ENCODE measurements around the gene WDR62.

The WDR62 gene

DNA sequence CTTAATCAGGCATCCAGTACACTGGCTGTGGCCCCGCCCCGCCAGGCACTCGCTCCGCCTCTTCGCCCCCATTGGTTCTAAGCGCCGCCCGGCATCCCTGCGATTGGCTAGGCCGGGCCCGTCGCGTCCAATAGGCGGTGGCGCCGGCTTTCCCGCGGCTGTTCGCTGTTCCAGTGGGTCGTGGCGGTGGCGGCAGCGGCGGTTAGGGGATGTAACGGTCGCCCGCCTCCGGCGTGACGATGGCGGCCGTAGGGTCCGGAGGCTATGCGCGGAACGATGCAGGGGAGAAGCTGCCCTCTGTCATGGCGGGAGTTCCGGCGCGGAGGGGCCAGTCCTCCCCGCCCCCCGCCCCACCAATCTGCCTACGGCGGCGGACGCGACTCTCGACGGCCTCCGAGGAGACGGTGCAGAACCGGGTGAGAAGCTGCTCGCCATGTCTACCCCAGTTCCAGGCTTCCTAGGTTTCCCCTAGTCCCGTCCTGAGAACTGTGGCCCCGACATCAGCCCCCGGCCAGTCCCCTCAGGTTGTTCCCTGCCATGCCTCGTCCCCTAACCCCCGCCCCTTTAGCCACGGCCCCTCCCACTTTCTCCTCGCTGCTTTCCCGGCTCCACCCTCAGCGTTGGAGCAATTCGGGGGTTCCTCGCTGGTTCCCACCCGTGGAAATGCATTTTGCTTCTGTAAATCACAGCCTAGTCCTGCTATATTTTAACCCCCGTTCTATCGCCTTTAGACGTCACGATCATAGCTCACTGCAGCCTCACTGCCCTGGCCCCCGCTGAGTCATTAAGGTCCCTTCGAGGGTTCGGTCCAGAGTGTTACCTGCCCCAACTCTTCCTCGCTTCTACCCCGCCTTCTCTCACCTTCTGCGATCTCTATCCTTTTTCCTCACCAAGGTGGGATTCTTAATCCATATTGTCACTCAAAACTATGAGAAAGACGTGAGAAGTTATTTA is at the start of gene WDR62:
WDR62 (plus strand) TSS at position 165 of the 954 bp plus-strand sequence; CDS start at position 240, 75 bp downstream.
- peak; percentile 91 for ATAC-seq
- H3K9me3 Mint-ChIP-seq, result no peaks in the 10 kb centered on the region
- peak within 1 kb of the TSS; percentile 95 for H3K4me3 Mint-ChIP-seq
- H3K4me1 Mint-ChIP-seq, result peaks cover 13% of the 10 kb centered on the region
- H3K36me3 Mint-ChIP-seq, result no peaks in the 10 kb centered on the region
- peak within 1 kb of the TSS; percentile 85 for H3K27ac Mint-ChIP-seq
- no peaks in the 10 kb centered on the region for H3K27me3 Mint-ChIP-seq

DNA sequence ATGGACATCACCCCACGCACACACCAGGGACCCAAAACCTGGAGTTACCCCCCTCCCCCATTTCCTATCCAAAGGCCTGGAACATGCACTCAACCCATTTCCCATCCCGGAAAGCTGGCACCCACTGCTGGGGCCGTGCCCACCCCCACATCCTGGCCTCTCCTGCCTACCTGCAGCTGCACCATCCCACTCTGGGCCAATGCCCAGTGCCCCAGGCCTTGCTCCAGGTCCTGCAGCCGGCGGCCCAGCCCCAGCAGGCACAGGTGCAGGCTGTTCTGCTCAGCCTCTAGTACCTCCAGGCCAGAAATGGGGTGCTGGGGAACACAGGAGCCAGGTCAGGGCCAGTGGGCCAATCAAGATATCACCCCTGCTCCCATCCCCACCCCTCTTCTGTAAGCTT is 47.7 kb upstream of the WDR62 start:
- peaks cover 21% of the 10 kb centered on the region for H3K36me3 Mint-ChIP-seq
- no peak overlapping the region for H3K4me3 Mint-ChIP-seq
- H3K9me3 Mint-ChIP-seq, result no peaks in the 10 kb centered on the region
- no peak for ATAC-seq
- no peak overlapping the region for H3K27ac Mint-ChIP-seq
- peaks cover 23% of the 10 kb centered on the region for H3K4me1 Mint-ChIP-seq
- no peaks in the 10 kb centered on the region for H3K27me3 Mint-ChIP-seq

DNA sequence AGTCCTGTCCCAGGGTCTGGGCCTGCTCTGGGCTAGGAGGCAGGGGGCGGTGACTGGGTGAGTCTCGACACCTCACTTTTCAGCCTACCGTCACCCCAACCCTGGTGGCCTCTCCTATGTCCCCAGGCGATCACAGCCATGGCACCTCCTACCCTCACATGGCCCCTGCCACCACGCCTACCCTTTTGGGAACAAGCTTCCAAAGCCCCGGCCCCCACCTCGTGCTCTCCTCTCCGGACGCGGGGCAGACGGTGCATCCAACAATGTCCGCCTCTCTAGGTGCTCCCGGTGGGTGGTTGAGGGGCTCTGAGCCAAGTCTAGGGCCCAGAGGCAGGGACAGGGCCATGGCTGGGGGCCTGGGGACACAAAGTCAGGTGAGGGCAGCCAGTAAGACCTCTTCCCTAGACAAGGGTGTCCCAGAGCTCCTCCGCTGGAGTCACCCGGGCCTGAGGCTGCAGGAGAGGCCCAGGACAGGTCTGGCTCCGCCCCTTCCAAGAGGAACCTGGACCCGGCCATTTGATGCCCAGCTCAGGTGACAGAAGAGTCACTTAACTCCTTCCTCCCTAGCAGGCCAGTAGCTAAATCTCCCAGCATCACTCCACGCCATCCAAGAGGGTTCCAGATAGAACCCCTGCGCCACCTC is 46.2 kb upstream of the WDR62 start, which contains the start of gene SYNE4:
SYNE4 (minus strand) TSS at position 478 of the 643 bp plus-strand sequence; CDS start at position 346, 132 bp downstream.
- Mint-ChIP-seq H3K27me3 (no peaks in the 10 kb centered on the region), H3K27ac (peak within 1 kb of the TSS; percentile 33), H3K4me3 (peak within 1 kb of the TSS; percentile 50), H3K36me3 (peaks cover 17% of the 10 kb centered on the region), H3K4me1 (peaks cover 28% of the 10 kb centered on the region), H3K9me3 (no peaks in the 10 kb centered on the region)
- no peak for ATAC-seq

DNA sequence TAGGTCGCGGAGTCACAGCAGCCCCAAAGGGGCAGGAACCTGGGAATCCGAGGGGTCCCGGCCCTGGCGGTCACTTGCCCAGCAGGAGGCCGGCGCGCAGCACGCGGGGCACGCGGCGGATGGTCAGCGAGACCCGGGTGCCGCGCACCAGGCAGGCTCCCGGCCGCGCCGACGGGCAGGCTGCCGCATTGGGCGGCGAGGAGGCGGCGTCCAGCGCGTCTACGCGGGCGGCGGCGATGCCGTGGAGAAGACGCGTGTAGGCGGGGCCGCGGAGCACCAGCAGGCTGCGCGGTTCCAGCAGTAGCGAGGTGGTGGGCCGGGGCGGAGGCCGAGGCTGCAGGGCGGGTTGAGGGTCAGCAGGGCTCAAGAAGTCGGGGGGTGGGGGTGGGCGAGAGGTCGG is 45.5 kb upstream of the WDR62 start:
- Mint-ChIP-seq H3K27ac (peak overlapping the region; percentile 33), H3K4me3 (peak overlapping the region; percentile 48), H3K27me3 (no peaks in the 10 kb centered on the region), H3K36me3 (peaks cover 16% of the 10 kb centered on the region), H3K9me3 (no peaks in the 10 kb centered on the region), H3K4me1 (peaks cover 36% of the 10 kb centered on the region)
- ATAC-seq, result peak; percentile 43

DNA sequence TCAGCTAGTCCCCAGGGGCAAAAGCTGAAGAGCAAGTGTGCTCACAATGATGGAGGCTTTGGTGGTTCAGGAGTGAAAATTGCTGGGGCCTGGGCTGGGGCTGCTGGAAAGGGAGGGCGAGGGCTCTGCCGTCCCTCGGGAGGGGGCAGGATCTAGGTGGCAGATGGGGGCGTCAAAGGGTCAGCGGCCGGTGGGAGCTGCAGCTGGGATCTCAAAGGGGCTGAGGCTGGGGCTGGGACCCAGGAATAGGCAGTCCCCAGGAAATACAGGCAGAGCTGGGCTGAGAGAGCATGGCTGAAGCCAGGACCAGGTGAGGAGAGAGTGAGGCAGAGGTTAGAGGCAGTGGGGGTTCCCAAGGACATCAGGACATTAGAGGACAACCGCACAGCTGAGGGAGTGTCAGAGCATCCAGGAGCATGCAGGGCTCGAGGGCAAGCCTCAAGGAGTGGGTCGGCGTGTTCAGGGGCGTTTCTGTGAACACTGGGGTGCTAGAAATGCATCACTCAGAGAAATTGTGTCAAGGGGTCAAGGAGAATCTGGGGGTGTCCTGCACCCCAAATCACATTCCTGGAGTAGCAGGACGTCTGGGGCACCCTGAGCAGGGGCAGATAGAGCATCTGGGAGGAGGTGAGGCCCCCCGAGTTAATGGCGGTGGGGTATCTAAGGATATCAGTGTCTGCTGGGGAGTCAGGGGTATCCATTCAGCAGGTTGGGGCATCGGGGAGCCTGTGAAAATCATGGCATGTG is 44.9 kb upstream of the WDR62 start:
- Mint-ChIP-seq H3K4me1 (peaks cover 42% of the 10 kb centered on the region), H3K9me3 (no peaks in the 10 kb centered on the region), H3K36me3 (peaks cover 12% of the 10 kb centered on the region), H3K27ac (no peak overlapping the region), H3K27me3 (no peaks in the 10 kb centered on the region), H3K4me3 (peak overlapping the region; percentile 48)
- ATAC-seq, result no peak

DNA sequence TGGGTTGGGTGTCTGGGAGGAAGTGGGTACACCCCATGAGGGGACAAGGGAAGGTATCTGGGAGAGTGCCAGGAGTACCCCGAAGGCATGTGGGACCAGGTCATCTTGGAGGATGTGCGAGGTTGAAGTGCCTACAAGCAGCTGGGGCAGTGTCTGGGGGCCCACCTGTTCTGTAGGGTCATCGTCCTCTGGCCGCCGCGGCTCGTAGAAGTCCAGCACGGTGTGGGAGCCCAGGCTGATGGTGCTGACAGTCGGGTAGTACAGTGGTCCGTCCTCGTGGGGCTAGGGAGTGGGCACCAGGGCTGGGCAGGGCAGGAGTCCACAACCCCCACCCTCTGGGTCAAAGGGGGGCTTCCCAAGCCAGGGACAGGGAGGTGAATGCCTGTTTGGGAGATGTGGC is 44.3 kb upstream of the WDR62 start:
- H3K9me3 Mint-ChIP-seq, result no peaks in the 10 kb centered on the region
- H3K27ac Mint-ChIP-seq, result no peak overlapping the region
- ATAC-seq, result no peak
- H3K27me3 Mint-ChIP-seq, result no peaks in the 10 kb centered on the region
- H3K4me3 Mint-ChIP-seq, result no peak overlapping the region
- peaks cover 48% of the 10 kb centered on the region for H3K4me1 Mint-ChIP-seq
- H3K36me3 Mint-ChIP-seq, result peaks cover 12% of the 10 kb centered on the region

DNA sequence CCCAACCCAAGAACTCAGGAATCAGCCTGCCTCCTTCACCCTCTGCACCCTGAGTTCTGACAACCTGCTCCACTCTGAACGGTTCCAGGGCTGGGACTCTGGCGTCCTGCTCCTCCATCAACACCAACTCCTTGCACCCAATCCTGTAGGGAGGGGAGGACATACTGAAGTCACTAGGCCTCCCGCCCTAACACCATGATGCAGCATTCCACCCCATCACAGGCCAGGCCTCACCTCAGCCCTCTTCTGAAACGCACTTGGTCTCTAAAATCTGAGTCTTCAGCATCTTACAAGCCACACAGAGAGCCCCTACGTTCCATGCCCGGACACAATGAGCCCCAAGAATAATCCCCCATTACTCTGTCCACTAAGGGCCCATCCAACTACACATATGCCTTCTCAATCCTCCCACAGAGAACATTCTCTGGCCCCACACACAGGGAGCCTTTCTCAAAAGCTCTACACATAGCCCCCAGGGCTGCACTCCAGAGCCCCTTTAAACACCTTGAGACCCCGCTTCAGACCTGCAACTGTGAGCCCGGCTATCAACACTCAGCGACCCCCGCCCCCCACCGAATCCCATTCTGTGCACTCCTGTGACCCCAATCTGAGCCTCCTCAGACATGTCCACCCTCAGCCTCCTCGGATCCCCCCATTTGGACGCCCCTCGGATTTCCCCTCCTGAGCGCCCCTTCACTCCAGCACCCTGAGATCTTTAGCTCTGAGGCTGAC is 41.3 kb upstream of the WDR62 start:
- Mint-ChIP-seq H3K4me3 (peak overlapping the region; percentile 96), H3K27ac (peak overlapping the region; percentile 94), H3K4me1 (peaks cover 51% of the 10 kb centered on the region), H3K27me3 (no peaks in the 10 kb centered on the region), H3K36me3 (peaks cover 18% of the 10 kb centered on the region), H3K9me3 (no peaks in the 10 kb centered on the region)
- no peak for ATAC-seq

DNA sequence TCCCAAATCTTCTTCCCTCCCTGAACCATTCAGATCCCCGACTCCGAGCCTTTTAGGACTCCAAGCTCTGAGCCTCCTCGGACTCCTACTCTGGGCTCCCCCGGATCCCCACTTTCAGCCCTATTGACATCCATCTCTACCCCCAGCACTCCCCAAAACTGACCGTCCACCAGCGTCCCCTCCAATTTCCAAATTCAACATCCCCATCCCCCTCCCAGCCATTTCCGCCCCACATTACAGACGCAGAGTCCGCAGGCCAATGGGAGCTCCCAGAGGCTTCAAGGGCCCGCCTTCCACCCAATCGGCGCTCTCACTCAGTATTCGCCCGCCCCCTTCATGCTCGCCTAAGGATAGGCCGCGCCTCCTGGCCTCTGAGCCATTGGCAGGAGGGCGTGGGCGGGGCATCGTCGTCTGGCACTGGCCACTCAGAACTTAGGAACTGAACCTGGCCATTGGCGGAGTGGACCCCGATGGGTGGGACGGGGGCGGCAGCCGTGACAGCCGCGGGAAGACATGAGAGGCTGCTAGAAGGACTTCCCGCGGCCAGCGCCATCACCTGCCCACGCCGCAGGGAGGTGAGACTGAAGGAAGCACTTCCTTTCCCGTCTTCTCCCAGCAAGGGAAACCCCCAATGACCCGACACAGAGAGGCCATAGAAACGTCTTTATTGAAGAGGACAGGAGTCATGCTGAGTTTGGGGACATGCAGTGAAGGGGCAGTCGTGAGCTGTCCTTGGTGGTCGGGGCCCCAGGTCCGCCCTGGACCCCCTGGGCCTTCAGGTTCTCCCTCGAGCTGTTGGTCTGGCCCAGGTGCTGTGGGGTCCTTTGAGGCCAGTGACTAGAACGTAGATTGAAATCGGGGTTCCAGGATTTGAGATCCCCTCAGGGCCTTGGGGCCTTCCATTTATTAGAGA is 40.4 kb upstream of the WDR62 start, which contains the start of gene ALKBH6:
ALKBH6 (minus strand) TSS at position 202 of the 913 bp plus-strand sequence. CDS start 816 bp downstream, outside the sequence.
- H3K9me3 Mint-ChIP-seq, result no peaks in the 10 kb centered on the region
- H3K36me3 Mint-ChIP-seq, result peaks cover 18% of the 10 kb centered on the region
- no peaks in the 10 kb centered on the region for H3K27me3 Mint-ChIP-seq
- peak within 1 kb of the TSS; percentile 94 for H3K27ac Mint-ChIP-seq
- peaks cover 43% of the 10 kb centered on the region for H3K4me1 Mint-ChIP-seq
- peak; percentile 98 for ATAC-seq
- peak within 1 kb of the TSS; percentile 96 for H3K4me3 Mint-ChIP-seq

DNA sequence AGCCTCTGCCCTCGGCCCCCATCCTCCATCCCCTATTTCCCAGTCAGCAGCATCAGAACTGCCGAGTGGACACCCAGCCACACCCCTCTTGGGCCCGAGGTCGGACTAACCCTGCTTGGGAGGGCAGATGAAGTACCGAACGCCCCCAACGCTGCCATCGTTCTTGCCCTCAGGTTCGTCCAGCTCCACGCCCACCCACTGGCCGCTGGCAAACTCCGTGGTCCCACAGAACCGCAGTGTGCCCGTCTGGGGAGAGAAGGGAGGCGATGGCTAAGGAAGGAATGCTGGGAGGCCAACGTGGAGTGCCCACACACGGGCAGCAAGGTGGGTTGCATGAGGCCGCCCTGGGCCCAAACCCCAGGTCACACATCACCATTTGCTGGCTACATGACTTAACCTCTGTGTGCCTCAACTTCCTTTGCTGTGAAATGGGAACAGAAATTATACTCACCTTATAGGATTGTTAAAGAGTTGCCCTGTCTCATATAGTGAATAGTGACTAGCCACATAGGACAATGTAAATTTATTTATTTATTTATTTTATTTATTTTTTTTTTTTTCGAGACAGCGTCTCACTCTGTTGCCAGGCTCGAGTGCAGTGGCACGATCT is 35.5 kb upstream of the WDR62 start:
- H3K9me3 Mint-ChIP-seq, result no peaks in the 10 kb centered on the region

DNA sequence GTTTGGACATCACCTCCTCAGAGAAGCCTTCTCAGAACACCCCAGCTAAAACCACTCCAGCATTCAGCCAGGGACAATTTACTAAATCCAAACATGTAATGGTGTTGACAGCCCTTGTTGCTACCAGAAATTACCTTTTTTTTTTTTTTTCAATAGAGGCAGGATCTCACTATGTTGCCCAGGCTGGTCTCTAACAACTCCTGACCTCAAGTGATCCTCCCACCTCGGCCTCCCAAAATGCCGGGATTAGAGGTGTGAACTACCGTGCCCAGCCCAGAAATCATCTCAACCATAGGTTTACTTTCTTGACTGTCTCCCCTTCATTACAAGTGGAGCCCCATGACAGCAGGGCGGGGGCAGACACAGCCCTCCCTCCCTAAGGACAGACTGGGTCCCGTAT is 31.3 kb upstream of the WDR62 start:
- Mint-ChIP-seq H3K27ac (no peak overlapping the region), H3K36me3 (peaks cover 26% of the 10 kb centered on the region), H3K4me3 (no peak overlapping the region), H3K9me3 (no peaks in the 10 kb centered on the region), H3K4me1 (no peaks in the 10 kb centered on the region), H3K27me3 (no peaks in the 10 kb centered on the region)
- ATAC-seq, result no peak

More for the DNA sequence above, 35.5 kb upstream of the WDR62 start:
- Mint-ChIP-seq H3K27me3 (no peaks in the 10 kb centered on the region), H3K4me3 (no peak overlapping the region), H3K27ac (no peak overlapping the region), H3K36me3 (peaks cover 26% of the 10 kb centered on the region), H3K4me1 (peaks cover 18% of the 10 kb centered on the region)
- ATAC-seq, result no peak

DNA sequence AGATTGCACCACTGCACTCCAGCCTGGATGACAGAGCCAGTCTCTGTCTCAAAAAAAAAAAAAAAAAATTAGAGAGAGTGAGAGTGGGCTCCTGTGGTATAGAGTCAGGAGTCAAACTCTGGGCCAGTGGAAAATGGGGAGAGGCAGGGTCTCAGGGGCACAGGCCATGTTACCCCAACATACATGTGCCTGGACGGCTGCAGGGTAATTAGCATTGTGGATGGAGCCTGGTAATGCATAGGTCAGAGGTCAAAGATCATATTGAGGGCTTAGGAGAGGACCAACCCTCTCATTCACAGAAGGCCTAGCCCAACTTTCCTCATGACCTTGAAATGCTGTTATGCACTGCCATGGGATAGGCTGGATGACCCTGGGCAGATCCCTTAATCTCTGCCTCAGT is 29.2 kb upstream of the WDR62 start:
- H3K9me3 Mint-ChIP-seq, result no peaks in the 10 kb centered on the region
- H3K27me3 Mint-ChIP-seq, result no peaks in the 10 kb centered on the region
- no peaks in the 10 kb centered on the region for H3K4me1 Mint-ChIP-seq
- peaks cover 39% of the 10 kb centered on the region for H3K36me3 Mint-ChIP-seq
- H3K4me3 Mint-ChIP-seq, result no peak overlapping the region
- ATAC-seq, result no peak
- no peak overlapping the region for H3K27ac Mint-ChIP-seq

DNA sequence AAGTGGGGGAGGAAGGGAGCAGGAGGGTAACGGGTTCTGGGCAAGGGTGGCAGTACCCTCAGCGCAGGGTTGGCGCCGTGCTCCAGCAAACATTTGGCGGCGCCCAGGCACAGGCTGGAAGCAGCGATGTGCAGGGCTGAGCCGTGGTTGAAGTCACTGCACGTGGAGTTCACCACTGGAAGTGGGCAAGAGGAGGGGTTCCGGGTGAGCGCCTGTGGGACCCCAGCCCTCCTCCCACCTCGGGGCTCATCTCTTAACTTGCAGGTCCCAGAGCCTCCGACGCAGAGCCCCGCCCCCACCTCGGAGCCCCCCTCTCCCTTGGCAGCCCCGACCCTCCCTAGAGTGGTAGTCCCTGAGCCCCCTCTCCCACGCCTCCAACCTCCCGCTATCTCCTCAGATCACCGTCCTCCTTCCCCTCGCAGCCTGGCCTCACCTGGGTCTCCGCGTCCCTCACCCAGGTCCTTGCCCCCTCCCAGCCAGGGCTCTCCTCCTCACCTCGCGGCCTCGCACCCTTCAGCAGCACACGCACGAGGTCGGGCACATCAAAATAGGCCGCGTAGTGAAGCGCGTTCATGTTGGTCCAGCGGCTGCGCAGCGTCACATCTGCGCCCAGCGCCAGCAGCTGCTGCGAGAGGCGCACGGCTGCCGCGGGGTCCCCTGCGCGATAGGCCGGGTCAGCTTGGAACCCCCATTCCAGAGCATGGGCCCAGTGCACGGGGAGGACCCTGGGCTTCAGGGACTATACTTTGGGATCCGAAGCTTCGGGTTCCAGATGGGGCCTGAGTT is 28.4 kb upstream of the WDR62 start:
- Mint-ChIP-seq H3K9me3 (no peaks in the 10 kb centered on the region), H3K4me3 (no peak overlapping the region), H3K4me1 (no peaks in the 10 kb centered on the region), H3K27ac (no peak overlapping the region), H3K36me3 (peaks cover 41% of the 10 kb centered on the region), H3K27me3 (no peaks in the 10 kb centered on the region)
- no peak for ATAC-seq

DNA sequence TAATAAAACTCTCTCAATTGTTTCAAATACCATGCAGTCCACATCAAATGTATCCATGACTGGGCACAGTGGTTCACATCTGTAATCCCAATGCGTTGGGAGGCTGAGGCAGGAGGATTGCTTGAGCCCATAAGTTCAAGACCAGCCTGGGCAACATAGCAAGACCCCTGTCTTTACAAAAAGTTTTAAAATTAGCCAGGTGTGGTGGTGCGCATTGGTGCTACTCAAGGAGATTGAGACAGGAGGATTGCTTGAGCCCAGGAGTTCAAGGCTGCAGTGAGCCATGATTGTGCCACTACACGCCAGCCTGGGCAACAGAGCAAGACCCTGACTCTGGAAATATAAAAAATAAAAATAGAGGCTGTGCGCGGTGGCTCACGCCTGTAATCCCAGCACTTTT is 27.0 kb upstream of the WDR62 start:
- ATAC-seq, result no peak
- Mint-ChIP-seq H3K4me1 (peaks cover 4% of the 10 kb centered on the region), H3K36me3 (peaks cover 40% of the 10 kb centered on the region), H3K27ac (no peak overlapping the region), H3K27me3 (no peaks in the 10 kb centered on the region), H3K9me3 (no peaks in the 10 kb centered on the region), H3K4me3 (no peak overlapping the region)
